Activated CD8-positive, alpha-beta T cell treated with anti-CD3 and anti-CD28 coated beads for 36 hours (primary cell): ENCODE results near the gene AAR2. TPM values are rescaled to one million over a fixed set of nuclear protein-coding genes. Genes with fewer than 3 reads are reported as not detected.

ENCODE experiments used
- ATAC-seq: fragments of 200-7000 bp; cut with Tn5 transposase; one replicate; pipeline ENCODE4 v1.10.0; 2021; ENCODE audit warnings: mild to moderate bottlenecking, moderate library complexity
- CTCF ChIA-PET: fragments of 350-600 bp; sonication (Branson Sonifier 250); formaldehyde crosslinking; loops from one replicate; lab custom pipeline; 2021; ENCODE audit warnings: antibody characterized with exemption; lab: Charles Lee
- POLR2A ChIA-PET: fragments of 350-600 bp; sonication (Branson Sonifier 250); formaldehyde crosslinking; loops from one replicate; lab custom pipeline; 2021; ENCODE audit warnings: antibody characterized with exemption; lab: Charles Lee
- DNase-seq: peaks from one replicate; pipeline ENCODE4 v3.0.0-alpha.2; 2020
- H3K27ac Mint-ChIP-seq: one replicate; pipeline ENCODE4 v1.8.0; 2021; ENCODE audit warnings: mild to moderate bottlenecking, mixed read lengths
- H3K27me3 Mint-ChIP-seq: one replicate; pipeline ENCODE4 v1.8.0; 2021; ENCODE audit warnings: mixed read lengths
- H3K36me3 Mint-ChIP-seq: one replicate; pipeline ENCODE4 v1.8.0; 2021; ENCODE audit warnings: low read depth, mixed read lengths
- H3K4me1 Mint-ChIP-seq: one replicate; pipeline ENCODE4 v1.8.0; 2021; ENCODE audit warnings: low read depth, mixed read lengths
- H3K4me3 Mint-ChIP-seq: one replicate; pipeline ENCODE4 v1.8.0; 2021; ENCODE audit warnings: mild to moderate bottlenecking, moderate library complexity, mixed read lengths
- H3K9me3 Mint-ChIP-seq: one replicate; pipeline ENCODE4 v1.8.0; 2021; ENCODE audit warnings: mixed read lengths
- CTCF ChIP-seq: fragments of 200-600 bp; IDR thresholded peaks from one replicate; pipeline ENCODE4 v1.8.0; 2022; ENCODE audit warnings: antibody characterized with exemption, mild to moderate bottlenecking
- intact Hi-C: fragments of 100-400 bp; cut with micrococcal nuclease; formaldehyde crosslinking; loops from one replicate; pipeline ENCODE4 v1.10.0; 2022
- total RNA-seq, 2 experiments: library from RNA; stranded (reverse); gene quantifications; one replicate each; pipeline ENCODE4 v1.2.3, GENCODE V29; 2021

Gene AAR2
- total RNA-seq, 2 experiments from 2014 or later, result 18.8 to 19.7 TPM

- ChIA-PET CTCF (no interaction called here), POLR2A (no interaction called here)
- Mint-ChIP-seq H3K9me3 (no peaks in the 10 kb centered on the region), H3K27ac (no peak overlapping the region), H3K4me3 (no peak overlapping the region), H3K4me1 (no peaks in the 10 kb centered on the region), H3K27me3 (no peaks in the 10 kb centered on the region), H3K36me3 (peaks cover 5% of the 10 kb centered on the region)
- no peak for ATAC-seq
- intact Hi-C loops, result no loop called here
- no peak for DNase-seq
- TF ChIP-seq CTCF, result no peak
These were observed 23.1 kb downstream of the AAR2 start for GRCh38 chr20:36259177-36260061.

- intact Hi-C loops, result no loop called here
- Mint-ChIP-seq H3K9me3 (no peaks in the 10 kb centered on the region), H3K4me1 (no peaks in the 10 kb centered on the region), H3K27ac (no peak overlapping the region), H3K27me3 (no peaks in the 10 kb centered on the region), H3K4me3 (no peak overlapping the region), H3K36me3 (peaks cover 5% of the 10 kb centered on the region)
- TF ChIP-seq CTCF, result no peak
- DNase-seq (no peak), ATAC-seq (no peak)
- ChIA-PET CTCF (no interaction called here), POLR2A (no interaction called here)
These were observed 24.0 kb downstream of the AAR2 start for GRCh38 chr20:36260316-36260715.

GRCh38 chr20:36261389-36262105, 25.3 kb downstream of the AAR2 start:
- no peak for ATAC-seq
- no peaks in the 10 kb centered on the region for H3K9me3 Mint-ChIP-seq
- no peaks in the 10 kb centered on the region for H3K4me1 Mint-ChIP-seq
- DNase-seq, result no peak
- H3K36me3 Mint-ChIP-seq, result no peaks in the 10 kb centered on the region
- CTCF ChIA-PET, result interaction anchor here (1.4 kb wide), 1 partner anchor 138 kb away, joined by 3 read pairs; no protein-coding TSS in a partner anchor
- POLR2A ChIA-PET, result interaction anchor here (0.6 kb wide), 1 partner anchor 23 kb away, joined by 4 read pairs; no protein-coding TSS in a partner anchor
- no peak for TF ChIP-seq CTCF
- no peak overlapping the region for H3K4me3 Mint-ChIP-seq
- no peaks in the 10 kb centered on the region for H3K27me3 Mint-ChIP-seq
- intact Hi-C loops, result no loop called here
- H3K27ac Mint-ChIP-seq, result no peak overlapping the region

GRCh38 chr20:36262440-36262839, 26.2 kb downstream of the AAR2 start:
- POLR2A ChIA-PET, result interaction anchor here (0.6 kb wide), 2 partner anchors 24 to 1291 kb away, joined by 3 to 4 read pairs; no protein-coding TSS in a partner anchor
- no peak for DNase-seq
- CTCF ChIA-PET, result interaction anchor here (1.4 kb wide), 1 partner anchor 137 kb away, joined by 3 read pairs; no protein-coding TSS in a partner anchor
- intact Hi-C loops, result no loop called here
- no peak overlapping the region for H3K27ac Mint-ChIP-seq
- H3K27me3 Mint-ChIP-seq, result no peaks in the 10 kb centered on the region
- H3K36me3 Mint-ChIP-seq, result no peaks in the 10 kb centered on the region
- no peak overlapping the region for H3K4me3 Mint-ChIP-seq
- ATAC-seq, result no peak
- TF ChIP-seq CTCF, result no peak
- no peaks in the 10 kb centered on the region for H3K9me3 Mint-ChIP-seq
- no peaks in the 10 kb centered on the region for H3K4me1 Mint-ChIP-seq
